Panc1 (cell line): ENCODE data around the gene DPM2.

Experiments used
- POLR2AphosphoS5 ChIP-seq: IDR thresholded peaks from 2 replicates; pipeline ENCODE4 v1.6.1; 2012; ENCODE audit warnings: mild to moderate bottlenecking, low read depth, low read length, moderate library complexity
- REST ChIP-seq, 2 experiments: IDR thresholded peaks; 2 replicates each; pipeline ENCODE4 v1.6.1; 2011 to 2012; ENCODE audit warnings: low read depth in 2 of 2, control low read depth in 1 of 2, low read length in 1 of 2, mild to moderate bottlenecking in 1 of 2, moderate library complexity in 1 of 2; ENCODE audit not compliant: insufficient read depth in 1 of 2
- SIN3A ChIP-seq: IDR thresholded peaks from 2 replicates; pipeline ENCODE4 v1.6.1; 2012; ENCODE audit warnings: low read depth, mild to moderate bottlenecking, low read length, moderate library complexity, borderline replicate concordance; ENCODE audit not compliant: insufficient read depth
- TCF7L2 ChIP-seq: IDR thresholded peaks from 2 replicates; pipeline ENCODE4 v1.6.1; 2011; ENCODE audit warnings: mild to moderate bottlenecking, low read depth, low read length, inconsistent platforms
- TF ChIP-seq, protein P1 (sequence below): fragments of 450-650 bp; IDR thresholded peaks from 2 replicates; pipeline ENCODE4 v1.5.1; 2017; ENCODE audit warnings: mild to moderate bottlenecking

DNA sequence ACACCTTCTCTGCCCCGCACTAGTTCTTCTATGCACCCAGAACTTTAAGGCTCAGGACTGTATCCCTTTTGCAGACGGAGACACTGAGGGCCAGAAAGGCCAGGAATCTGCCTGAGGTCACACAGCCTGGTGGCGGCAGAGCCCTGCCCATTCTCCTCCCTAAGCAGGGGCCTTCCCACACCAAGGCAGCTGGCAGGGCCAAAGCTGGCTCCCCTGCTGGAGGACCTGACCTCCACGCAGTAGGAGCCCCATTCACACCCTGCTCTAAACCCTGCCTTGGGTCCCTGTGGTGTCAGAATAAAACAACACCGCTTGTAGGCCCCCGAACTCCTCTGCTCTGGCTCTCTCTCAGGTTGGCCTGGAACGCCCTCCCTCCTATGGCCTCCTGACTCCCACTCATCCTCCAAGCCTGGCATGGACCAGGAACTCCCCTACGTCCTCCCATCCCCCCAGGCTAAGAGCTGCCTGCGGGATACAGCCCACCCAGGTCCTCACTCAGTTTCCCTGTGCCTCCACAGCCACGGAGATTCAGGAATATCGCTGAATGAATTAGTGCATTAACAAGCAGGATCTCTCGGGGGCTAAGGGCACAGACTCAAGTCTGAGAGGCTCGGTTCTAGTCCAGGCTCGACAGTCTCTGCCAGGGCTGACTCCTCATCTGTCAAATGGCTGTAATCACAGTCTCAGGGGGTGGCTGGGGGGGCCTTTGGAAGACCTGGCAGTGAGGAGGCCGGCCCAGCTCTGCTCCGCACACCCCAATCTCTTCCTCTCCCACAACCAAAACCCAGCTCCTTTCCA lies 41.1 kb downstream of the DPM2 start:
- TF ChIP-seq, protein P1, sequence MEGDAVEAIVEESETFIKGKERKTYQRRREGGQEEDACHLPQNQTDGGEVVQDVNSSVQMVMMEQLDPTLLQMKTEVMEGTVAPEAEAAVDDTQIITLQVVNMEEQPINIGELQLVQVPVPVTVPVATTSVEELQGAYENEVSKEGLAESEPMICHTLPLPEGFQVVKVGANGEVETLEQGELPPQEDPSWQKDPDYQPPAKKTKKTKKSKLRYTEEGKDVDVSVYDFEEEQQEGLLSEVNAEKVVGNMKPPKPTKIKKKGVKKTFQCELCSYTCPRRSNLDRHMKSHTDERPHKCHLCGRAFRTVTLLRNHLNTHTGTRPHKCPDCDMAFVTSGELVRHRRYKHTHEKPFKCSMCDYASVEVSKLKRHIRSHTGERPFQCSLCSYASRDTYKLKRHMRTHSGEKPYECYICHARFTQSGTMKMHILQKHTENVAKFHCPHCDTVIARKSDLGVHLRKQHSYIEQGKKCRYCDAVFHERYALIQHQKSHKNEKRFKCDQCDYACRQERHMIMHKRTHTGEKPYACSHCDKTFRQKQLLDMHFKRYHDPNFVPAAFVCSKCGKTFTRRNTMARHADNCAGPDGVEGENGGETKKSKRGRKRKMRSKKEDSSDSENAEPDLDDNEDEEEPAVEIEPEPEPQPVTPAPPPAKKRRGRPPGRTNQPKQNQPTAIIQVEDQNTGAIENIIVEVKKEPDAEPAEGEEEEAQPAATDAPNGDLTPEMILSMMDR: no peak
- no peak for TF ChIP-seq POLR2AphosphoS5
- TF ChIP-seq REST (IDR thresholded peaks at IDR 0.05; ENCODE audit: insufficient read depth in 1 of 2, low read depth in 2 of 2, low read length in 1 of 2): no peak
- TF ChIP-seq SIN3A: no peak
- no peak for TF ChIP-seq TCF7L2
